ENCODE data around the gene ITIH3. TPM values are rescaled to one million over a fixed set of nuclear protein-coding genes. Genes with fewer than 3 reads are reported as not detected.

ITIH3 gene
- 0.09 and 0.28 TPM in 2 replicates for total RNA-seq

GRCh38 chr3:52794612-52795099 lies at the start of gene ITIH3:
TSS of gene ITIH3 (plus strand) at chr3:52794796. CDS start at chr3:52794804, 8 bp downstream.

GRCh38 chr3:52770496-52771333 lies 23.9 kb upstream of the ITIH3 start, which contains the start of gene NEK4:
TSS of gene NEK4 (minus strand) at chr3:52770940. CDS start at chr3:52770746, 194 bp downstream.

GRCh38 chr3:52777127-52777958 lies 17.3 kb upstream of the ITIH3 start, which contains the start of gene ITIH1:
TSS of gene ITIH1 (plus strand) at chr3:52777599. CDS start at chr3:52777616, 17 bp downstream.

GRCh38 chr3:52830535-52831258 lies 36.1 kb downstream of the ITIH3 start, which contains the start of gene ITIH4:
TSS of gene ITIH4 (minus strand) at chr3:52830672. CDS start at chr3:52830642, 30 bp downstream.

GRCh38 chr3:52834871-52835501 lies 40.4 kb downstream of the ITIH3 start, which contains the start of gene MUSTN1:
TSS of gene MUSTN1 (minus strand) at chr3:52835019. CDS start at chr3:52834948, 71 bp downstream.

Other genes with a start within 250 kb of the ITIH3 start
- gene PBRM1, start 108.9 kb upstream of the ITIH3 start, total RNA-seq = 45.1 and 56.7 TPM in 2 replicates
- gene GNL3, start 108.8 kb upstream of the ITIH3 start, total RNA-seq = 95.0 and 122 TPM in 2 replicates
- gene GLT8D1, start 89.0 kb upstream of the ITIH3 start, total RNA-seq = 104 and 141 TPM in 2 replicates
- gene SPCS1, start 88.7 kb upstream of the ITIH3 start, total RNA-seq = 43.4 and 58.2 TPM in 2 replicates
- 24.3 and 27.8 TPM in 2 replicates for gene NEK4, start 23.9 kb upstream of the ITIH3 start, total RNA-seq
- 0.14 and 0.18 TPM in 2 replicates for gene ITIH1, start 17.2 kb upstream of the ITIH3 start, total RNA-seq
- gene ITIH4, start 35.9 kb downstream of the ITIH3 start, total RNA-seq = 1.2 and 1.6 TPM in 2 replicates
- gene MUSTN1, start 40.2 kb downstream of the ITIH3 start, total RNA-seq = not detected in 2 replicates
- 10.0 and 12.4 TPM in 2 replicates for gene STIMATE, start 102.8 kb downstream of the ITIH3 start, total RNA-seq